Measurements from ENCODE around the gene HDGF. TPM values are rescaled to one million over a fixed set of nuclear protein-coding genes. Genes with fewer than 3 reads are reported as not detected.

HDGF gene
- total and polyA plus RNA-seq, 9 of the 15 experiments (the other 6 are each of a cell fraction or from before 2014, with no cell fraction given) = 38.8 to 601 (median 400) TPM

GRCh38 chr1:156772728-156773497 is 21.4 kb upstream of the HDGF start (continued):
- 0 out of 2 replicates have a peak, but pooled peaks have one; percentile 19 for TF ChIP-seq PML (IDR thresholded peaks at IDR 0.05; ENCODE audit: low read length)
- TF ChIP-seq ZNF224 (CRISPR knock-in tag; IDR thresholded peaks at IDR 0.05) = no peak
- peak; percentile 61 for TF ChIP-seq NCOR1 (IDR thresholded peaks at IDR 0.05)
- no peak for TF ChIP-seq TARDBP (IDR thresholded peaks at IDR 0.05)
- no peak for TF ChIP-seq CAMTA2 (CRISPR knock-in tag; conservative IDR thresholded peaks at IDR 0.05)
- no peak for TF ChIP-seq NFATC3 (IDR thresholded peaks at IDR 0.05)
- no peak for TF ChIP-seq PHF8 (IDR thresholded peaks at IDR 0.05; ENCODE audit: borderline replicate concordance, low read length)
- TF ChIP-seq GATA2 (CRISPR knock-in tag; IDR thresholded peaks at IDR 0.05) = peak; percentile 20; the same call in 1 of the 2 replicates
- no peak for TF ChIP-seq HES1 (IDR thresholded peaks at IDR 0.05; ENCODE audit: low read depth)
- peak; percentile 32 for TF ChIP-seq MTA2 (IDR thresholded peaks at IDR 0.05; ENCODE audit: low read depth)
- TF ChIP-seq ZNF586 (CRISPR knock-in tag; conservative IDR thresholded peaks at IDR 0.05) = no peak
- TF ChIP-seq ATF3 (IDR thresholded peaks at IDR 0.05) = no peak
- 0 out of 2 replicates have a peak, but pooled peaks have one; percentile 26 for TF ChIP-seq ATF3 (CRISPR knock-in tag; conservative IDR thresholded peaks at IDR 0.05)

Data from K562 (cell line).